Colonic mucosa (tissue), 4 donors: Measurements from ENCODE around the gene GLRA3. TPM values are rescaled to one million over a fixed set of nuclear protein-coding genes. Genes with fewer than 3 reads are reported as not detected.

Source experiments
- DNase-seq: peaks from one replicate; pipeline ENCODE4 v3.0.0-alpha.2; 2020
- H3K27ac ChIP-seq: fragments of 200-600 bp; one replicate; pipeline ENCODE4 v1.8.0; 2021
- H3K27me3 ChIP-seq: fragments of 200-600 bp; one replicate; pipeline ENCODE4 v1.8.0; 2021
- H3K36me3 ChIP-seq: fragments of 200-600 bp; one replicate; pipeline ENCODE4 v1.8.0; 2021
- H3K4me1 ChIP-seq: fragments of 200-600 bp; one replicate; pipeline ENCODE4 v1.8.0; 2021; ENCODE audit warnings: mild to moderate bottlenecking
- H3K4me3 ChIP-seq: fragments of 200-600 bp; one replicate; pipeline ENCODE4 v1.8.0; 2021
- H3K9ac ChIP-seq, 2 donors: one replicate each; pipeline ENCODE4 v1.7.0; 2013; ENCODE audit warnings: control low read depth in 2 of 2, low read depth in 2 of 2, low read length in 2 of 2
- H3K9me3 ChIP-seq: fragments of 200-600 bp; one replicate; pipeline ENCODE4 v1.8.0; 2021
- CTCF ChIP-seq: fragments of 200-600 bp; IDR thresholded peaks from one replicate; pipeline ENCODE4 v1.8.0; 2022; ENCODE audit warnings: antibody characterized with exemption, mild to moderate bottlenecking
- intact Hi-C: fragments of 100-400 bp; cut with DNase I; formaldehyde crosslinking; loops from one replicate; pipeline ENCODE4 v1.14.1; 2022
- total RNA-seq, 2 donors: library from RNA; stranded (reverse); fragmentation: NEBNext Ultra II Directional in 1 of 2; extraction: Animal tissue kit (Norgen Biotek cat#: 25700) in 1 of 2; gene quantifications; one replicate each; pipeline ENCODE4 v1.2.1, GENCODE V29; 2021
- donor health status: healthy.
- donor health status: DM: no; HTN: no; CAD: no.
- donor health status: DM: no; HTN: no; CAD: no.

The GLRA3 gene
- total RNA-seq, 2 donors from 2014 or later, result not detected

GRCh38 chr4:174593701-174594100 is 235.3 kb downstream of the GLRA3 start:
- H3K27ac ChIP-seq, result no peak overlapping the region
- no peak for TF ChIP-seq CTCF
- no peaks in the 10 kb centered on the region for H3K9me3 ChIP-seq
- H3K27me3 ChIP-seq, result no peaks in the 10 kb centered on the region
- H3K36me3 ChIP-seq, result no peaks in the 10 kb centered on the region
- H3K4me3 ChIP-seq, result no peak overlapping the region
- intact Hi-C loops, result no loop called here
- no peak overlapping the region for H3K9ac ChIP-seq
- H3K4me1 ChIP-seq, result no peaks in the 10 kb centered on the region
- DNase-seq, result no peak

GRCh38 chr4:174592985-174593335 is 236.1 kb downstream of the GLRA3 start:
- no peaks in the 10 kb centered on the region for H3K36me3 ChIP-seq
- no peak overlapping the region for H3K4me3 ChIP-seq
- intact Hi-C loops, result no loop called here
- H3K4me1 ChIP-seq, result no peaks in the 10 kb centered on the region
- TF ChIP-seq CTCF, result no peak
- DNase-seq, result no peak
- H3K9ac ChIP-seq, result no peak overlapping the region
- H3K9me3 ChIP-seq, result no peaks in the 10 kb centered on the region
- no peak overlapping the region for H3K27ac ChIP-seq
- no peaks in the 10 kb centered on the region for H3K27me3 ChIP-seq

- no peak overlapping the region for H3K4me3 ChIP-seq
- no peak overlapping the region for H3K27ac ChIP-seq
- DNase-seq, result no peak
- H3K27me3 ChIP-seq, result no peaks in the 10 kb centered on the region
- no peak for TF ChIP-seq CTCF
- H3K36me3 ChIP-seq, result no peaks in the 10 kb centered on the region
- no peak overlapping the region for H3K9ac ChIP-seq
- intact Hi-C loops, result no loop called here
- no peaks in the 10 kb centered on the region for H3K9me3 ChIP-seq
- no peaks in the 10 kb centered on the region for H3K4me1 ChIP-seq
These were observed 236.6 kb downstream of the GLRA3 start for GRCh38 chr4:174592256-174592984.

GRCh38 chr4:174591243-174592021 is 237.6 kb downstream of the GLRA3 start:
- Histone ChIP-seq H3K4me1 (no peaks in the 10 kb centered on the region), H3K36me3 (no peaks in the 10 kb centered on the region), H3K9ac (no peak overlapping the region), H3K27ac (no peak overlapping the region), H3K4me3 (no peak overlapping the region), H3K27me3 (no peaks in the 10 kb centered on the region), H3K9me3 (no peaks in the 10 kb centered on the region)
- DNase-seq, result no peak
- no peak for TF ChIP-seq CTCF
- intact Hi-C loops, result no loop called here

- Histone ChIP-seq H3K27ac (no peak overlapping the region), H3K4me1 (no peaks in the 10 kb centered on the region), H3K27me3 (no peaks in the 10 kb centered on the region), H3K4me3 (no peak overlapping the region), H3K36me3 (no peaks in the 10 kb centered on the region), H3K9ac (no peak overlapping the region), H3K9me3 (no peaks in the 10 kb centered on the region)
- intact Hi-C loops, result no loop called here
- no peak for TF ChIP-seq CTCF
- DNase-seq, result no peak
These were observed 238.7 kb downstream of the GLRA3 start for GRCh38 chr4:174590336-174590735.

Other genes starting within 250 kb of the GLRA3 start
- not detected for gene ADAM29, start 89.1 kb upstream of the GLRA3 start, total RNA-seq